ENCODE data around the gene POLD2. TPM values are rescaled to one million over a fixed set of nuclear protein-coding genes. Genes with fewer than 3 reads are reported as not detected.

The POLD2 gene
- total RNA-seq, 1 donor = 120 TPM

GRCh38 chr7:44084701-44085100 lies 38.6 kb downstream of the POLD2 start:
- DNase-seq (ENCODE audit: low read depth in 2 of 3, low spot score in 2 of 3) = no peak

GRCh38 chr7:44083796-44084195 lies 39.6 kb downstream of the POLD2 start:
- DNase-seq (ENCODE audit: low read depth in 2 of 3, low spot score in 2 of 3) = no peak

GRCh38 chr7:44082541-44083207 lies 40.7 kb downstream of the POLD2 start:
- DNase-seq (ENCODE audit: low read depth in 2 of 3, low spot score in 2 of 3) = peak; percentile 89 to 99 (median 99)

GRCh38 chr7:44081266-44081748 lies 42.0 kb downstream of the POLD2 start:
- DNase-seq (ENCODE audit: low read depth in 2 of 3, low spot score in 2 of 3) = peak in 2 of 3 donors; percentile 60 to 71

GRCh38 chr7:44080686-44081265 lies 42.6 kb downstream of the POLD2 start:
- DNase-seq (ENCODE audit: low read depth in 2 of 3, low spot score in 2 of 3) = no peak

GRCh38 chr7:44080118-44080517 lies 43.2 kb downstream of the POLD2 start:
- no peak for DNase-seq (ENCODE audit: low read depth in 2 of 3, low spot score in 2 of 3)

- no peak for DNase-seq (ENCODE audit: low read depth in 2 of 3, low spot score in 2 of 3)
Measured at GRCh38 chr7:44079331-44080021, 43.9 kb downstream of the POLD2 start.

- DNase-seq (ENCODE audit: low read depth in 2 of 3, low spot score in 2 of 3) = no peak
Measured at GRCh38 chr7:44078521-44078920, 44.8 kb downstream of the POLD2 start.

- DNase-seq (ENCODE audit: low read depth in 2 of 3, low spot score in 2 of 3) = no peak
Measured at GRCh38 chr7:44077681-44078091, 45.7 kb downstream of the POLD2 start.

- no peak for DNase-seq (ENCODE audit: low read depth in 2 of 3, low spot score in 2 of 3)
Measured at GRCh38 chr7:44077061-44077460, 46.3 kb downstream of the POLD2 start.

GRCh38 chr7:44076101-44076895 lies 47.0 kb downstream of the POLD2 start:
- no peak for DNase-seq (ENCODE audit: low read depth in 2 of 3, low spot score in 2 of 3)

- no peak for DNase-seq (ENCODE audit: low read depth in 2 of 3, low spot score in 2 of 3)
Measured at GRCh38 chr7:44075296-44076075, 47.9 kb downstream of the POLD2 start.

GRCh38 chr7:44074349-44074695 lies 49.0 kb downstream of the POLD2 start:
- no peak for DNase-seq (ENCODE audit: low read depth in 2 of 3, low spot score in 2 of 3)

- DNase-seq (ENCODE audit: low read depth in 2 of 3, low spot score in 2 of 3) = peak in 2 of 3 donors; percentile 91 to 93
Measured at GRCh38 chr7:44073664-44074348, 49.5 kb downstream of the POLD2 start.

GRCh38 chr7:44072364-44073231 lies 50.8 kb downstream of the POLD2 start:
- peak in 2 of 3 donors; percentile 68 to 76 for DNase-seq (ENCODE audit: low read depth in 2 of 3, low spot score in 2 of 3)

GRCh38 chr7:44071726-44072363 lies 51.5 kb downstream of the POLD2 start:
- DNase-seq (ENCODE audit: low read depth in 2 of 3, low spot score in 2 of 3) = no peak

- no peak for DNase-seq (ENCODE audit: low read depth in 2 of 3, low spot score in 2 of 3)
Measured at GRCh38 chr7:44068054-44068453, 55.3 kb downstream of the POLD2 start.
